Ascending aorta (tissue), 2 donors: Measurements from ENCODE around the gene CDH23. TPM values are rescaled to one million over a fixed set of nuclear protein-coding genes. Genes with fewer than 3 reads are reported as not detected.

ENCODE experiments used
- DNase-seq, 2 donors: peaks; one replicate each; pipeline ENCODE4 v3.0.0-alpha.2; 2019; ENCODE audit warnings: low spot score in 2 of 2
- H3K27ac ChIP-seq, 2 donors: fragments of 200-600 bp; sonication (generic); one replicate each; pipeline ENCODE4 v1.5.1; 2016 to 2017; ENCODE audit warnings: mild to moderate bottlenecking in 1 of 2
- H3K27me3 ChIP-seq: fragments of 200-600 bp; sonication (generic); one replicate; pipeline ENCODE4 v1.5.1; 2017
- H3K36me3 ChIP-seq, 2 donors: fragments of 200-600 bp; sonication (generic); one replicate each; pipeline ENCODE4 v1.5.1; 2016
- H3K4me1 ChIP-seq, 2 donors: fragments of 200-600 bp; sonication (generic); one replicate each; pipeline ENCODE4 v1.5.1; 2016 to 2017; ENCODE audit warnings: mild to moderate bottlenecking in 1 of 2
- H3K4me3 ChIP-seq, 2 donors: fragments of 200-600 bp; sonication (generic); one replicate each; pipeline ENCODE4 v1.5.1; 2016 to 2017; ENCODE audit warnings: mild to moderate bottlenecking in 1 of 2
- H3K9me3 ChIP-seq, 2 donors: fragments of 200-600 bp; sonication (generic); one replicate each; pipeline ENCODE4 v1.5.1; 2016
- CTCF ChIP-seq, 3 experiments: fragments of 200-600 bp in 2 of 3; fragments of 450-650 bp in 1 of 3; sonication (generic) in 2 of 3; IDR thresholded peaks; one replicate each; pipeline ENCODE4 v1.5.1; 2016 to 2019; ENCODE audit warnings: antibody characterized with exemption in 3 of 3, mild to moderate bottlenecking in 1 of 3, moderate library complexity in 1 of 3
- intact Hi-C: fragments of 100-400 bp; cut with DNase I; formaldehyde crosslinking; loops from one replicate; pipeline ENCODE4 v1.15.1; 2023
- total RNA-seq: library from RNA; depleted of rRNA; stranded (reverse); fragments of >200 nt; gene quantifications from one replicate; pipeline ENCODE4 v1.1.0, GENCODE V29; 2016

The CDH23 gene
- total RNA-seq, 1 donor from 2014 or later: 40.9 TPM

- intact Hi-C loops: no loop called here
- DNase-seq: no peak
- no peak for TF ChIP-seq CTCF (IDR thresholded peaks at IDR 0.05)
Measured at GRCh38 chr10:71456631-71457030, 59.9 kb downstream of the CDH23 start.

GRCh38 chr10:71457908-71458307 is 61.2 kb downstream of the CDH23 start:
- Histone ChIP-seq H3K4me1 (no peaks in the 10 kb centered on the region), H3K36me3 (no peaks in the 10 kb centered on the region), H3K9me3 (no peaks in the 10 kb centered on the region), H3K27me3 (no peaks in the 10 kb centered on the region), H3K27ac (no peak overlapping the region), H3K4me3 (no peak overlapping the region)
- no peak for DNase-seq
- no peak for TF ChIP-seq CTCF (IDR thresholded peaks at IDR 0.05)
- intact Hi-C loops: no loop called here

More at GRCh38 chr10:71456631-71457030, 59.9 kb downstream of the CDH23 start:
- Histone ChIP-seq H3K27me3 (no peaks in the 10 kb centered on the region), H3K9me3 (no peaks in the 10 kb centered on the region), H3K4me1 (no peaks in the 10 kb centered on the region), H3K27ac (no peak overlapping the region), H3K4me3 (no peak overlapping the region), H3K36me3 (no peaks in the 10 kb centered on the region)

GRCh38 chr10:71458387-71458786 is 61.7 kb downstream of the CDH23 start:
- intact Hi-C loops: no loop called here
- H3K27ac ChIP-seq: no peak overlapping the region
- H3K27me3 ChIP-seq: no peaks in the 10 kb centered on the region
- no peak for DNase-seq
- no peak overlapping the region for H3K4me3 ChIP-seq
- TF ChIP-seq CTCF (IDR thresholded peaks at IDR 0.05): no peak
- H3K36me3 ChIP-seq: no peaks in the 10 kb centered on the region
- no peaks in the 10 kb centered on the region for H3K4me1 ChIP-seq
- no peaks in the 10 kb centered on the region for H3K9me3 ChIP-seq

- DNase-seq: no peak
- H3K27me3 ChIP-seq: no peaks in the 10 kb centered on the region
- no peaks in the 10 kb centered on the region for H3K4me1 ChIP-seq
- no peaks in the 10 kb centered on the region for H3K9me3 ChIP-seq
- H3K4me3 ChIP-seq: no peak overlapping the region
- H3K27ac ChIP-seq: no peak overlapping the region
- TF ChIP-seq CTCF (IDR thresholded peaks at IDR 0.05): no peak
- no peaks in the 10 kb centered on the region for H3K36me3 ChIP-seq
- intact Hi-C loops: no loop called here
Measured at GRCh38 chr10:71459513-71459912, 62.8 kb downstream of the CDH23 start.

- H3K9me3 ChIP-seq: no peaks in the 10 kb centered on the region
- TF ChIP-seq CTCF (IDR thresholded peaks at IDR 0.05): no peak
- no peaks in the 10 kb centered on the region for H3K4me1 ChIP-seq
- no peak overlapping the region for H3K4me3 ChIP-seq
- DNase-seq: no peak
- H3K27ac ChIP-seq: no peak overlapping the region
- H3K36me3 ChIP-seq: no peaks in the 10 kb centered on the region
- H3K27me3 ChIP-seq: no peaks in the 10 kb centered on the region
- intact Hi-C loops: no loop called here
Measured at GRCh38 chr10:71460615-71461014, 63.9 kb downstream of the CDH23 start.

- Histone ChIP-seq H3K4me1 (no peaks in the 10 kb centered on the region), H3K27ac (no peak overlapping the region), H3K9me3 (no peaks in the 10 kb centered on the region), H3K27me3 (no peaks in the 10 kb centered on the region), H3K4me3 (no peak overlapping the region), H3K36me3 (no peaks in the 10 kb centered on the region)
- intact Hi-C loops: no loop called here
- no peak for DNase-seq
- no peak for TF ChIP-seq CTCF (IDR thresholded peaks at IDR 0.05)
Measured at GRCh38 chr10:71461457-71461856, 64.7 kb downstream of the CDH23 start.
